ENCODE measurements around the gene LILRB4.
"Not testable (repeated sequence)": the region's sequence is repeated elsewhere in the genome, so short reads cannot be mapped to it uniquely, and the experiment has no call there.

LILRB4 gene

GRCh38 chr19:54662730-54663129, at the start of gene LILRB4:
LILRB4 (plus strand) TSS chr19:54662985; CDS start chr19:54663034, 49 bp downstream.
- DNase-seq (ENCODE audit: low read depth), result no peak

GRCh38 chr19:54614726-54615125, 48.1 kb upstream of the LILRB4 start:
- no peak for DNase-seq (ENCODE audit: low read depth)

- DNase-seq (ENCODE audit: low read depth), result no peak
These were observed 46.7 kb upstream of the LILRB4 start for GRCh38 chr19:54616057-54616456.

- no peak for DNase-seq (ENCODE audit: low read depth)
These were observed 45.8 kb upstream of the LILRB4 start for GRCh38 chr19:54616821-54617560.

GRCh38 chr19:54620464-54620863, 42.3 kb upstream of the LILRB4 start:
- no peak for DNase-seq (ENCODE audit: low read depth)

- DNase-seq (ENCODE audit: low read depth), result no peak
These were observed 40.4 kb upstream of the LILRB4 start for GRCh38 chr19:54622431-54622830.

- not testable (repeated sequence) for DNase-seq (ENCODE audit: low read depth)
These were observed 38.6 kb upstream of the LILRB4 start for GRCh38 chr19:54624234-54624633.

- DNase-seq (ENCODE audit: low read depth), result not testable (repeated sequence)
These were observed 37.7 kb upstream of the LILRB4 start for GRCh38 chr19:54624934-54625730.

- no peak for DNase-seq (ENCODE audit: low read depth)
These were observed 36.0 kb upstream of the LILRB4 start for GRCh38 chr19:54626757-54627156.

GRCh38 chr19:54627912-54628311, 34.9 kb upstream of the LILRB4 start:
- not testable (repeated sequence) for DNase-seq (ENCODE audit: low read depth)

GRCh38 chr19:54630262-54630661, 32.5 kb upstream of the LILRB4 start, which contains the start of gene LILRB1:
LILRB1 (plus strand) TSS chr19:54630484; CDS start chr19:54631074, 590 bp downstream.
- DNase-seq (ENCODE audit: low read depth), result not testable (repeated sequence)

GRCh38 chr19:54630782-54631181, 32.0 kb upstream of the LILRB4 start:
- DNase-seq (ENCODE audit: low read depth), result no peak

GRCh38 chr19:54631489-54632337, 31.1 kb upstream of the LILRB4 start:
- DNase-seq (ENCODE audit: low read depth), result not testable (repeated sequence)

GRCh38 chr19:54632517-54632916, 30.3 kb upstream of the LILRB4 start:
- not testable (repeated sequence) for DNase-seq (ENCODE audit: low read depth)

GRCh38 chr19:54633401-54633800, 29.4 kb upstream of the LILRB4 start:
- no peak for DNase-seq (ENCODE audit: low read depth)

GRCh38 chr19:54636081-54636480, 26.7 kb upstream of the LILRB4 start:
- DNase-seq (ENCODE audit: low read depth), result not testable (repeated sequence)

GRCh38 chr19:54638683-54639082, 24.1 kb upstream of the LILRB4 start:
- DNase-seq (ENCODE audit: low read depth), result no peak

GRCh38 chr19:54642953-54643352, 19.8 kb upstream of the LILRB4 start:
- DNase-seq (ENCODE audit: low read depth), result not testable (repeated sequence)

- DNase-seq (ENCODE audit: low read depth), result not testable (repeated sequence)
These were observed 19.2 kb upstream of the LILRB4 start for GRCh38 chr19:54643583-54643982.

- DNase-seq (ENCODE audit: low read depth), result no peak
These were observed 18.7 kb upstream of the LILRB4 start for GRCh38 chr19:54644056-54644455.

GRCh38 chr19:54646331-54646841, 16.4 kb upstream of the LILRB4 start:
- DNase-seq (ENCODE audit: low read depth), result no peak

GRCh38 chr19:54648129-54648528, 14.7 kb upstream of the LILRB4 start:
- no peak for DNase-seq (ENCODE audit: low read depth)
